ENCODE measurements around the gene TBC1D19.
"Not testable (repeated sequence)": the region's sequence is repeated elsewhere in the genome, so short reads cannot be mapped to it uniquely, and the experiment has no call there.

The TBC1D19 gene

DNA sequence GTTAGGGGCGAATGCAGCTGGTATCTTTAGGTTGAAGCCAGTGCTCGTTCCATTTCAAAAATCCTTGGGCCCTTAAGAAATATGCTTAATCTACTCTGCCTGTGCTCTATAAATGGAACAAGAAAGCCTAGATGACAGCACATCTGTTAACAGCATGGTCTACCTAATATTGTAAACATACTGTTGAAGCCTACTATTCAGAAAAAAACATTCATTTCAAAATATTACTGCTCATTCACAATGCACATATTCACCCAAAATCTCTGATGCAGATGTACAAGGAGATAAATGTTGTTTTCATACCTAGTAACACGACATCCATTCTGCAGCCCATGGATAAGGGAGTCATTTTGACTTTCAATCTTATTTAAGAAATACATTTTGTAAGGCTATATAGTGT lies 106.6 kb downstream of the TBC1D19 start:
- DNase-seq, result no peak

DNA sequence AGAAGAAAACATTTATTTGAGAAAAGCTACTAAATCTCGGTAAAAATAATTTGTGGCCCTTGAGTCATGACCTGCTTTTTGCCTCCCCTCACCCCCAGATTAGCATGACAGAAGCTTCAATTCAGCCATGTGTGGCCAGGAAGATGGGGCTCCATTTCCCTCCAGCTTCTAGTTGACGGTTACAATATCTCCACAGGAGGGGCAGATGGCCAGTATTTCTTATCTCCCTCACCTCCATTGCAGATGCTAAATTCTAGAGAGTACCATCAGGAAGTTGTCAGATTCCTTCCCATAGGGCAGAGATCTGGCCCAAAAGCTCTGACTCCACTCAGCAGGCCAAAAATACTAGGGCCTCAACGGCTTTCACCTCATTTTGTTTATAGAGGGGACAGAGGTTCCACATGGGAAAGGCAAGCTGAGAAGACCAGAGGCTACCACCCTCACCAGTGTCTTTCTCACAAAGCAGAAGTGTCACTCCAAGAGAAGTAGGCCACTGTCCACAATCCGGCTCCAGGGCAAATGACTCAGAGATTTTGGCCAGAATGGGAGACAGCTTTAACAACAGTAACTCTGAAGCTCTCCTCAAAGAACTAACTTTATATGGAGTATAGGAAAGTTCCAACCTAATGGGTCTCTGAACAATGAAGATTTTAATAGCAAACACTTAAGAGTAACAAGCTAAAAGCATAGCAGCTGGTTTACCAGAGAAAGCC lies 108.3 kb downstream of the TBC1D19 start:
- DNase-seq, result no peak

DNA sequence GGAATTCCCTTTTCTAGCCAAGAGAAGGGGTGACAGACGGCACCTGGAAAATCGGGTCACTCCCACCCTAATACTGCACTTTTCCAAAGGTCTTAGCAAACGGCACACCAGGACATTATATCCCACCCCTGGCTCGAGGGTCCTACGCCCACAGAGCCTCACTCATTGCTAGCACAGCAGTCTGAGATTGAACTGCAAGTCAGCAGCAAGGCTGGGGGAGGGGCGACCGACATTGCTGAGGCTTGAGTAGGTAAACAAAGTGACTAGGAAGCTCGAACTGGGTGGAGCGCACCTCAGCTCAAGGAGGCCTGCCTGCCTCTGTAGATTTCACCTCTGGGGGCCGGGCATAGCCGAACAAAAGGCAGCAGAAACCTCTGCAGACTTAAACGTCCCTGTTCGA lies 110.2 kb downstream of the TBC1D19 start:
- DNase-seq, result not testable (repeated sequence)

DNA sequence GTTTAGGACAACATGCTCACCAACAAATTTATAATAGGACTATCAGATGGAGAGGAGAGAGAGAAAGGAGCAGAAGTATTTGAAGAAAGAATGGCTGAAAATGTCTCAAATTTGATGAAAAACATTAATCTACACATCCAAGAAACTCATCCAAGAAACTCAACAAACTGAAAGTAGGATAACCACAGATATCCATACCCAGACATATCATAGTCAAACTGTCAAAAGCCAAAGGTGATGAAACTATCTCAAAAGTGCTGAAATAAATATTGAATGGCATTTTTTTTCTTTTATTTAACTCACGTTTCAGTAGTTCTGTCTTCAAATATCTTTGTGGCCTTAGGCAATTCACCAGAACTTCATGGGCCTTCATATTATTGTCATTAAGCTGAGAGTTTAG lies 116.2 kb downstream of the TBC1D19 start:
- no peak for DNase-seq

DNA sequence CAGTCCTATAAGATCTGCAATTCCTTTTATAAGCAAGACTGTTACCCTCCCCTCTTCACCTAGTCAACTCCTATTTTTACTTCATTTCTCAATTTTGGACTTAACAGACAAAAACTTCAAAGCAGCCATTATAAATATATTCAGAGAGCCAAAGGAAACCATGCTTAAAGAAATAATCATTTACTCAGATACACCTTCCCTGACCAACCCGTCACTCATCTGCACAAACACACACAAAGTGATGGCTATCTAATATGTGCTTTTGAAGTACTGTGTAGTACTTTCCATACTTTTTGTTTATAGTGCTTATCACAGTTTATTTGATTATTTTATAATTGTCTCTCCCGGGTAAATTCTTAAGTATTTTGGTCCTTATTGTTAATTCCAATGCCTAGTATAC lies 117.2 kb downstream of the TBC1D19 start:
- no peak for DNase-seq

DNA sequence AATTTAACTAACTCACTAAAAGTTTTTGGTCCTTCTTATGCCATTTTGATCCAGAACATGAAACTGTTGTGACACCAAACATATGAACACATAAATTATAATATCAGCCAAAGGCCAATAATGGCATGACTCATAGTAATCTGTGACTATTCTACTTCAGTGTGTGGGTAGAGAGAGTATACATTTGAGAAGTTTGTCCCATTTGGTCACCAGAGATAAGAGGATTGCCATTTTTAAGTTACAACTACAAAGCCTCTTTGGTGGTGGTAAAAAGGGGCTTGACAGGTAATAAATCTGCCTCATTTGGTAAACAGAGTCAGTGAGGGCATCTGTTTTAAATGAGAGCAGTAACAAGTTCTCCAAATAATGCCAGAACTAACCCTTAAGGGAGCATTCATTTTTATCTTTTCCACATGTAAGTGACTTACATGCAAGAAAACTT lies 117.9 kb downstream of the TBC1D19 start:
- DNase-seq, result no peak

DNA sequence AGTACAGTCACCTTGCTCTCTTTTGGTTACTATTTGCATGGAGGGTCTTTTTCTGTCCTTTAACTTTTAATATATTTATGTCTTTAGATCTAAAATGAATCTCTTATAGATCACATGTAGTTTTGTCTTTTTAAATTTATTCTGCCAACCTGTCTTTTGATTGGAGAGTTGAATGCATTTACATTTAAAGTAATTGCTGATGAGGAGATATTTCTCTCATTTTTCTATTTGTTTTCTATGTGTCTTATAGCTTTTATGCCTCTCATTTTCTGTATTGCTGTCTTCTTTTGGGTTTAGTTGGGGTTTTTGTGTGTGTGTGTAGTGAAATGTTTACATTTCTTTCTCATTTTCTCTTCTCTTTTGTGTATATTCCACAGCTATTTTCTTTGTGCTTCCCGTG lies 123.5 kb downstream of the TBC1D19 start:
- DNase-seq, result no peak

DNA sequence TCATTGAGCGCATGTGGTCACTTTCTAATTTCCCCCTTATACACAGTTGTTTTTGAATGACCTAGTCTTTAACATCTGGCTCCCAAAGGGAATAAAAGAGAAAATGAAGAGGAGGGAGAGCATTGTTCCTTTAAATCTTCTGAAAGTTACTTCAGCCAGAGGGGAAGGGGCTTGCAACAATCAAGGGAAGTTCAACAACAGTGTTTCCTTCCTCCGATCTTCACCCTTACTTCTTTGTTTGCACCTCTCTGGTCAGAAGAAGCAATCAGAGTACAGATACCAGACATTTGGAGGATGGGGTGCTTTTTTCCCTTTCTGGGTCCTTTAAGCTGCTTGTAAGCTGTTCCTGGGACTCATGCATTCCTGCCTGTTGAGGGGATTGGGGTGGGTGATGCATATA lies 125.4 kb downstream of the TBC1D19 start:
- no peak for DNase-seq

DNA sequence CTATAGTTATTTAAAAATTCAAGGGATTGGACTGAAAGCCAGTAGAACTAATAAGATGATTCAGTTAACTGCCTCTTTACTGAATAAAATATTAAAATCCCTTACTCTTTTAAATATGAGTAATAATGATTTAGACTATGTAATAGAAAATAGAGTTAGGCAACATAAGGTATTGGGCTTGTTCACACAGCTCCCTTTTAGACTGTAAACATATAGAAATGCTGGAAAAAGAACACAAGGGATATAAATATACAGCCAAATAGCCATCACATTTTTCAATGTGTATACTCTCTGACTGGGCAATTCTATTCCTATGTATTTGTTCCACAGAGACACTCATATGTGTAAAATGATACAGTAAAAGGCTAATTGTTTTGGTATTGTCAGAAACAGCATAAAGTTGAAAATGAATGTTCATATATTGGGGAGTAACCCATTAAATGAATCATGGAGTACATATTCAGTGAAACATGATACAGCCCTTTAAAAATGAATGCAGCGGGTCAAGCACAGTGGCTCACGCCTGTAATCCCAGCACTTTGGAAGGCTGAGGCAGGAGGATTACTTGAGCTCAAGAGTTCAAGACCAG lies 129.8 kb downstream of the TBC1D19 start:
- DNase-seq, result no peak

DNA sequence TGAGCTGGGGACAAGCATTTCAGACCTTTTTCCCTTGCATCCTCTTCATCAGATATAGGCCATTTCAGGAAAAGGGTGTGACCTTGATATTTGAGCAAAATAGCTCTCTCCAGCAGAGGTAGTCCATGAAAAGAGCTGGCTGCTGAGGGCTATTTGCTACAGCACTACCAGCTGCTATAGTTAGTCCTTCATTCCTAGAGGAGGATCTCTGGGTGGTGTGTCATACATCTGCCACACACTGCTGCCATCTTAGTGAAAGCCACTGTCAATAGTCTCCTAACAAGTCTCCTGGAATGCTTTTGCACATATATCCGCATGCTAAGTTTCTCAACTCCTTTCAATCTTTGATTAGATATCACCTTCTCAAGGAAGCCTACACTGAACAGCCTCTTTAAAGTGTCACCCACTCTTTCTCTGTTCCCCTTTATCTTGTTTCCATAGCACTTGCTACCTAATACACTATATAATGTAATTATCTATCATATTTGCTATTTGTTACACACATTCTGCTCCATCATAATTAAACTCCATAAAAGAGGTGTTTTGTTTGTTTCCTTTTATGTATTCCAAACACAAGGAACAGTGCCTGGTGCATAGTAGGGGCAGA lies 131.9 kb downstream of the TBC1D19 start:
- no peak for DNase-seq

DNA sequence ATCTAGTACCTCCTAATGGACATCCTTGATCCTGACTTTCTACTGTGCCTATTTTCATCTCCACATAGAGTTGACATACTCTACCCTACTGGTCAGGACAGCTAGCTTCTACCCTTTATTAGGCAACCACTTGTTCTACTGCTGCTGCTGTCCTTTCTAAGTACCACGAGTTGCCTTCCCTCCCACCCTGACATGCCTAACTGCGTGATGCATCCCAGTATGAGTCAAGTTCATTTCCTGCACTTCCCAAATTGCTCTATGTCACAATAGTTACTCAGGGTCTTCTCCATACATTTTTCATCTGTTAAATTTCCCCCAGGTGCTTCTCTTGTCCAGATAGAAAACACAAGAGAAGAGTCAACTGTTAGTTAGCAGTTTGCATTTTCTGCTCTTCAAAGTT lies 133.4 kb downstream of the TBC1D19 start:
- no peak for DNase-seq

DNA sequence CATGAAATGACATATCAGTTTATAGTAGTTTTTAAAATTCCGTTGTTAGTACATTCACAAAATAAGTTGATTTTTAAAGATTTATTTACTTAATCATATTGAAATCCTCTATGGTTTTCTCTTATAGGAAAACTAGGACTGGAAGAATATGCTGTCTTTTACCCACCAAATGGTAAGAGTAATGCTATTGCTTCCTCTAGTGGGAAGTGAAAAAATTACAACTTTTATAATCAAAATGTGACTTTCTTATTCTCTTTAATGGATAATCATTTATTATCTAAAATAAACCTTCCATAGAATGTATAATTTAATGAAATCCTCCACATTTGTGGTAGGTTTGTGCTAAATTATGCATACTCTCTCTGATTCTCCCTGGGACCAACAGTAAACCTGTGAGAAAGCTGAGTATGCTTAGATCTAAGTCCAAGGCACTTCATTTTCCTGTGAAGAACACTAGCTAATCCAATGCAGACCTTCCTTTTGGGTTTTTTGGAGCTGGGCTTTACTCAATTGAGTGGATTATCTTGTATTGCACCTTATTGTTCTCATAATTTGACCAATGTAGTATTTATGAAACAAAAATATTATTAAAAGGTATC lies 136.2 kb downstream of the TBC1D19 start:
- DNase-seq, result no peak

DNA sequence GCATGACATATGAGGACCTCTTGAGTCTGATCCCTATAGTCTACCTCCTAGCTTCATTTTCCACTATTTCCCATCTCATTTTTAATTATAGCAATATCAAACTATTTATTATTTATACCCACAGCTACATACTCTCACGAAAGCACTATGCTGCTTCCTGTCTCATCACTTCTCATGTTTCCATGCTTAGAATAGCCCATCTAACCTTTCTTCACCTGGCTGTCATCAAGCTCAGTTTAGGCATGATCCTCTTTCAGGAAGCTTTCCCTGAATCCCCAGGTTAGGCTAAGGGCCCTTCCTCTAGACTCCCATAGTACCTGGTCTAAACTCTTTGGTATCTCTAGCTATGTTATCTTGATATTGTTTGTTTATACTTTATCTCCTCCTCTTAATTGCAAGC lies 137.8 kb downstream of the TBC1D19 start:
- no peak for DNase-seq

DNA sequence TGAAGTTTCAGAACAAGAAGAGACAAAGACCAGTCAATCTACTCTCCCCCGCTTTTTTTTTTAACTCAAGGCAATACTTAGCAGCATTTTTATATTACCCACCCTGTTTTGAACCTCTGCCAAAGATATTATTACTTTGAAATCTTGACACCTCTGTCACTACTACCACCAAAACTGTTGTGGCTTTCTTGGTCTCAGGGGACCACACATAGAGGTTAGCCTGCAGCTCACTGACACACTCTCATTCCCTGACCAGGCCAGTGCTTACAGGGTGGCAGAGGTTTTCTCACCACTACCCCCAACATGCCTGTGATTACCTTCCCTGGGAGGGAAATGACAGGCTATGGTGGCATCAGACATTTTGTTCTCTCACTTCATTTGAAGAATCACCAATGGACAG lies 139.3 kb downstream of the TBC1D19 start:
- no peak for DNase-seq

DNA sequence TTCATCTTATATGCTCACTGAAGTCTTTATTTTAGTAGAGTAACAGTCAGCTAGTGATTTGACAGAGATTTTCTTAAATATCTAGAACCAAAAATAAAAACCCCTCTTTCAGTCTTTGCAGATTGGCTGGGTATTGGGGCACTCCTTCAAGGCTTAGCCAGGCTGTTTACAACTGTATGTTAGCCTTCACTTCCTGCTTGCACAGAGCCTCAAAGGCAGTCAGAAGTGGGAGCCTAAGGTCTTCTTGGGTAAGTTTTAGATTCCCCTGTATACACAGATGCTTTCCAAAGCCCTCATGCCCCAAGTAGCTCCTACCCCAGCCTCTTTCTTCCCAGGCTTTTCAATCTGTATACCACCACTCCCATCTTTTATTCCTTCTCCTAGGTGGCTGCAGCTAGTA lies 140.7 kb downstream of the TBC1D19 start:
- DNase-seq, result no peak

DNA sequence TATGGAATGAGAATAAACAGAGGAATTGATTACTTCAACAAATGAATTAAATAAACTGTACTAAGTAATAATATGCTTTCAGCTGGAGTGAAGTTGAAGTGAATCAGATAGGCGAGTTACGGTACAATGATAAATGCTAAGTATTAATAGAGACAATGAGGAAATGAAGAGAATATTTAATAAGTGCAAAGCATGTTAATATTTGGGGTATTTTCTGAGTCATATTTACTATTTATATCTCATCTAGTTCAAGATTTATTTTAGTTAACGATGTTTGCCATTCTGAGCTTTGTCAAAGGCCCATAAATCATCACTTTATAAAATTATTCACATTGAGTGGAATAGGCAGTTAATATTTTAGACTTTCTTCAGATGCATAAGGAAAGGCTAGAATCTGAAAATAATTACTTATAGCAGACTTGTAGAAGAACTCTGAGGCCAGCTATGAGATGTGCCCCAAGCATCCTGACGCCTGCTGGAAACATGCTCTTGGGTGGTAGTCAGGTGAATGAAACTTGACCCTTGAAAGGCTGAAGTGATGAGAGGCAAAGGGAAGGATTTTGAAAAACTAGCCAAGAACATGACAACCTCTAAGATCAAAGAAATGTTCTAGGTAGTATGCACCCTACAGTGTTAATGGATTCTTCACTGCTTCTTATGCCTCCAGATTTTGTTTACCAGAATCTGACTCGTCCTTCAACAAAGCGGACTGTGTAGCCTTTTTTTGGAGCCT lies 142.9 kb downstream of the TBC1D19 start:
- DNase-seq, result no peak

DNA sequence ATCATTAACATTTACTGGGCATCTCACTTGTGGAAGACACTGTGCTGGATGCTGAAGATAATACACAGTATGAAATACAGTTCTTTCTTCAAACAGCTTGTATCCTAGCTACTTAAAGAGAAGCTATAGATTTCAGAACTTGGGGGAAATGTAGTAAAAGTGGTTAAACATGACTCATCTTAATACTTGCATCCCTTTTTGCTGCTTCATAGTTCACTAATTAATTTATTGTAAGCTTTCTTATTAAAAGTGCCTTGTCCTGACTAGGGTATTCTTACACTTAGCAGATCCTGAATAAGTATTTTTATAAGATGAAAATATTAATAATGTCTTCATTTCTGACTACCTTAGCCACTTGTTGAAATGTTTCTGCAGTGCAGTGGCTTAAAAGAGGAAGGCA lies 144.0 kb downstream of the TBC1D19 start:
- no peak for DNase-seq

DNA sequence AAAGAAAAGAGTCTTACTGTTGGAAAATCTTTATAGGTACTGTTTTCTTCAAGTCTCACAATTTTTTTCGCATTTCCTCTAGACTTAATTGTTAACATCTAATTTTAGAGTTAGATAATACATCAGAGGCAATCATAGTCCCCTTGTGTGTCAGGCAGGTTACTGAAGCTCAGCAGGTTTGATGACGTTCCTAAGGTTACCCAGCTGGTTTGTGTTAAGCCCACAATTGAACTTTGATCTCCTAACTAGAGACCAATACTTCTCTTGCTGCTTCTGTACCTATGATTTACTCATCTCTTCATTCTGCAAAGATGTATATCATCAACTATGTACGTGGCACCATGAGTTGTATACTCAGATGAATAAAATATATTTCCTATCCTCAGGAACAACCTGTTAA lies 145.1 kb downstream of the TBC1D19 start:
- no peak for DNase-seq

DNA sequence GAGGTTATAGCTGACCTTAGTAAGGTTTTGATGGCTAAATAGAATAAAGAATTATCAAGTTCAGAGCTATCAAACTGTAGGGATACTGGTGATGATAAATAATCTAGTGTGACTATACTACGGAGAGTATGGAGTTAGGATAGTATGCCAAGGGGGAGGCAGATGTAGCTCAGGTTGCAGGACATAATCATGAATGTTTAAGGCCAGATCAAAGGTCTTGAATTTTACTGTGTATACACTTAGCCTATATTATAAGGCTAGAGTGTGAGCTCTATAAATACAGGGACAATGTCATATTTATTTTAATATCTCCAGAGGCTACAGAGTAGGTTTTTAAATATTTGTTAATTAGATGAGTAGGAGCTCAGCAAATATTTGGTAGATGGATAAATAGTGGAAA lies 145.7 kb downstream of the TBC1D19 start:
- no peak for DNase-seq

DNA sequence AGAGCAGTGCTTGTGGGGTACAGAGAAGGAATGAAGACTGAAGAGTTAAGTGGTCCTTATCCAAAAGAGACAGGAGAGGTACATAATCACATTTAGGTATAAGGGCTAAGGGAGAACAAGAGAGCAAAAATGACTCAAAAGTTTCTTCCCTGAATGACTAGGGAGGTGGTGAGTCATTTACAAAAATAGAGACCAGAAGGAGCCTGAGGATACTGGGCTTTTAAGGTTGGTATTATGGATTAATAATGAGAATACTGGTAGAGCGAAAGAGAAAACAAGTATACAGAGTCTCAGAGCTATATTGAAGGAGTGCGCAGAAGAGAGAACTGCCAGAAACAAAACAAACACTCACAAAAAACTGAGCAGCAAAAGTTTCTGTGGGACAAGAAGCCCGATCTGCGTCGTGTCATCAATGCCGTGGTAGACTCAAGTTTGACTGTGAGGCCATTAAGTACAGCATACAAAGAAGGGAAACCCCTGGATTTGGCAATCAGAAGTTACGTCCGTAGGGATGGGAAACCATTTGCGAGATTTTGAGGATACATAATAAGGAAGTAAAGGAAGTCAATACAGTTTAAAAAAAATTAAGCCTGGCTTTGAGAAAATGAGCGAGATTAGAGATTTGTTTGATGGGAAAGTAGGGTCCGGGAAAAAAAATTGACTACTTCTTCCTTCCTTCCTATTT lies 147.6 kb downstream of the TBC1D19 start:
- no peak for DNase-seq

DNA sequence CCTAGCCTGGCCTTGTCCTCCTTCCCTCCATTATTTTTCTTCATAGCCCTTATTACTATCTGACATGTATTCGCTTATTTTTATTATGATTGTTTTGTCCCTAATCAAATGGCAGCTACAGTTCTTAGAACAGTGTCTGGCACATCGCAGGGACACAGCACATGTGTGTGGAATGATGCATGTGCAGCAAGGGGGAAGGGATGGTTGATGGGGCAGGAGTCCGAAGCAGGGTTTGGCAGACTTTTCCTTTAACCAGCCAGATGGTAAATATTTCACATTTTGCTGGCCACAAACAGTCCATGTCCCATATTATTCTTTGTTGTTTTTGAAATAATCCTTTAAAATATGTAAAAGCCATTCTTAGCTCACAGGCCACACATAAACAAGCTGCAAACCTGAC lies 148.5 kb downstream of the TBC1D19 start:
- DNase-seq, result no peak

DNA sequence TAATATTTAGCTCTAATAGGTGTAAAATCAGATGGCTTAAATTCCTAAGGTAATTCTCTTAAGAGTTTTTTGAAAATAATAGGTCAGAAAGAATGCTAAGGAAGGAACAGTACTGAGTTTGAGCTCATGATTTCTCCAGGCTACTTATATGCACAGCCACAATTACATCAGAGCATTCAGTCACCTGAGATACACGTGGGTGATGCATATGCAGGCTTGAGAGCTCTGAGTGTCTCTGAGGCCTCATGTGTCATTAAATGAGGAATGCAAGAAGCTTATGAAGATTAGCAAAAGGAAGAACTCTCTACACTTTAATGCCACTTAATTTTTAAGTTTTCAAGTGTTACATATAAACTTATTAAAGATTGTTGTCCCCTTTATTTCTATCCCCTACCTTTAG lies 152.7 kb downstream of the TBC1D19 start:
- DNase-seq, result no peak

DNA sequence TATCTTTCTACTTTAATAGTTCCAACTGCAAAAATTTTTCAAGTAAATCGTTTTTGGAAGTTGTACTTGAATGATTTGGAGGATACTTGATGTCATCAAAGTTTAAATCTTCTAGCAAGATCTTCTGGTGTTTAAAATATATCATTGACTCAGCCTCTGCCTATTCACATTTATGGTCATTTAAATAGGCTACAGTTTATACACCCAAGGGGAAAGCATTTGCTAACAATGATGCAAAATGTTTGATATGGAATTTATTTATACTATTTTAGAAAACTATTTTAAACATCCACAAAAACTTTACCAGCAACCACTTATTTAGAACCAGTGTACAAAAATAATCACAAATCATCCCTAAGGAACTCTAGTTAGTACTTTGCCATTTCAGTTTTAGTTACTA lies 153.5 kb downstream of the TBC1D19 start:
- DNase-seq, result no peak

Data from activated naive CD4-positive, alpha-beta T cell treated with anti-CD3 and anti-CD28 coated beads, Interleukin-2, amount 50 U/mL, for 16 hours (primary cell).